Activated CD8-positive, alpha-beta memory T cell treated with anti-CD3 and anti-CD28 coated beads, Interleukin-2, amount 50 U/mL, for 1 hour (primary cell): ENCODE data around the gene TSPAN14.
"Not testable (repeated sequence)": the region's sequence is repeated elsewhere in the genome, so short reads cannot be mapped to it uniquely, and the experiment has no call there.

Experiments used
- DNase-seq: peaks from one replicate; pipeline ENCODE4 v3.0.0-alpha.2; 2020; ENCODE audit errors: extremely low read depth

Gene TSPAN14

GRCh38 chr10:80453842-80454512, at the start of gene TSPAN14:
TSS of gene TSPAN14 (plus strand) at chr10:80454310. CDS start at chr10:80489234, 34,924 bp downstream.
- no peak for DNase-seq

GRCh38 chr10:80405035-80405434, 49.1 kb upstream of the TSPAN14 start:
- no peak for DNase-seq

DNA sequence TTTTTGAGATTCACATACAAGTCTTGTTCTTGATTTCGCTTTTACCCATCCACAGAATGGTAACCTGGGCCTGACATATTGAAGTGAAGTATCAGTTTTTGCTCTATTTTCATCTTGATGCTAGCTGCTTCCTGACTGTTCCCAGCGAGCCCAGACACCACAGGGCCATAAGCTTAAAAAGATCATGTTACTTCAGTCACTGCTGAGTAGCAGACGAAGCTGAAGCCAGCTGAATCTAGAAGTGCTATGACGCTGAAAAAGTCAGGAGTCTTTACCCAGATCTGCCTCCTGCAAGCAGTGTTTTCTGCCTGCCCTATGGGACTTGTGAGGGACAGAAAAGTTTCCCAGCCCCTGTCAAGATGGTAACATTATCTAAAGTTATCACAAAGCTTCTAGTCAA, 48.5 kb upstream of the TSPAN14 start:
- no peak for DNase-seq

GRCh38 chr10:80406204-80406603, 47.9 kb upstream of the TSPAN14 start:
- no peak for DNase-seq

- DNase-seq: no peak
These were observed 46.3 kb upstream of the TSPAN14 start for GRCh38 chr10:80407812-80408241.

GRCh38 chr10:80408242-80409101, 45.6 kb upstream of the TSPAN14 start, which contains the start of gene PRXL2A:
TSS of gene PRXL2A (plus strand) at chr10:80408551. CDS start at chr10:80420468, 11,917 bp downstream.
- peak; percentile 37 for DNase-seq

GRCh38 chr10:80409121-80409520, 45.0 kb upstream of the TSPAN14 start:
- no peak for DNase-seq

DNA sequence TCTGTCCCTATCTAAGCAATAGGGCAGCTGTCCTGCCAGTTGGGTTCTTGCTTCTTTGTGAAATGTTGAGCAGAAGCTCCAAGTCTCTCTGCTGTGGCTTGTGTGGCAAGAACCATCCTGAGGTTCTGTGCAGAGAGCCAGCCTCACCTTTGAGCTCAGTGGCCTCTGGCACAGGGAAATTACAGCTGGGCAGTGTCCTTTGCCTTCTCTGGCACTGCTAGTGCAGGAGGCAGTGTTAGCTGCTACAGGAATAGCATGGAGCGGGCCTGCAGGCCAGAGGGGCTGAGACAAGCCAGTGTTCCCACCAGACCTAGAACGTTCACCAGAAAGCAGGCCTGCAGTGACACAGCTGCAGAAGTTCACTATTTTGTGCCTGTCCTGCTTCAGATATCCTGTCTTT, 44.0 kb upstream of the TSPAN14 start:
- DNase-seq: no peak

DNA sequence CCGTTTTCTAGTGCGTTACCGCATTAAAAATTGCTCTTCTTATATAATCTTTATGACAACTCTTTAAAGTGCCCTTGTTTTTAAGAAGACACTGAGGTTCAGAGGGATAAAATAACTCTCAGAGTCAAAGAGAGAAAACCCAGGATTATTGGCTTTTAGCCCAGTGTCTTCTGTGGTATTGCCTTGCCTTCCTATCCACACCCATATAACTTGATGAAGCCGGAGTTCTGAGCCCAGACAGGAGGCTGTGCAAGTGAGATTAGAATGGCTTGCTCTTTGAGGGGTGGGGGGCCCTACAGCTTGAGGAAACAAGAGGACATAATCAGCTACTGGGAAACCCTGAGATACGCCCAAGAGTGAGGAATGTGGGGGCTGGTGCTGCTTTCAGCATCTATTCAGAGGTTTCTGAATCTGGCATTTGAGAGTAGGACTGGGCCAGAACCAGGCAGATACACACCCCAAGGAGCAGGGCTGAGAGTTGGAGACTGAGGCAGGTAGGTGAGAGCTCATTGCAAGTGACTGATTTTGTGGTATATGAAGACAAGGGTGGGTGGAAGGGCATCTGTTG, 43.4 kb upstream of the TSPAN14 start:
- DNase-seq: no peak

- no peak for DNase-seq
These were observed 42.8 kb upstream of the TSPAN14 start for GRCh38 chr10:80411267-80411668.

GRCh38 chr10:80411681-80412220, 42.4 kb upstream of the TSPAN14 start:
- no peak for DNase-seq

GRCh38 chr10:80412486-80412885, 41.6 kb upstream of the TSPAN14 start:
- no peak for DNase-seq

DNA sequence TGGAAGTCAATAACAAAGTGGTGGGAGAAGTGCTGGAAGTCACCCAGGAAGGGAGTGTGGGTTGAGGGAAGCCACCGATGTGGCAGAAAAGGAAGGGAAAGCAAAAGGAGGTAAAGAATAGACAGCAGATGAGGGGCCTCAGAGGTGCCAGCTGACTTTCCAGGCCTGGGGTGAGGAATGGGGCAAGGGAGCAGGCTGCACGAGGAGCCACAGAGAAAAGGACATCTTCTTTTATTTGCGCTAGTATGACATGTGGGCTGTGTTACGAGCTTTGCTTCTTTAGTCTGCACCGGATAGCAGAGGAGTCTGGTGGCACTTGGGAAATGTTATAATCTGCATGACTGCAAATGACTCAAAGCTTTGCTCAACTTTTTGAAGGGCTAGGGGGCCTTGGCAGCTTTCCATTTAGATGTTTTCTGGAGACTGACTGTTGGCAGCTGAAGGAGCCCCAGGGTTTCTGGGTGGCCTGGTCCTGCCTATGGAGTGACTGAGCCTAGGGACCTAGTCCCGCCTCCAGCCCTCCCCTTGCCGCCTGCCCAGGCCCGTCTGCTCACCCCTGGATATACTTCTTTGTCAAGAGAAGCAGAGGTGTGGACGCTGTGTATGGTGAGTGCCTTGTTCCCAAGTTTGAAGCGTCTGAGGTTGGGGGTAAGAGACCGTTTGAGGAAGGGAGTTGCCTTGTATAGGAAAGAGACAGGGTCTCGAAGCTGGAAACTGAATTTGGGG, 40.7 kb upstream of the TSPAN14 start:
- no peak for DNase-seq

GRCh38 chr10:80414142-80414895, 39.8 kb upstream of the TSPAN14 start:
- DNase-seq: no peak

GRCh38 chr10:80415734-80416478, 38.2 kb upstream of the TSPAN14 start:
- no peak for DNase-seq

DNA sequence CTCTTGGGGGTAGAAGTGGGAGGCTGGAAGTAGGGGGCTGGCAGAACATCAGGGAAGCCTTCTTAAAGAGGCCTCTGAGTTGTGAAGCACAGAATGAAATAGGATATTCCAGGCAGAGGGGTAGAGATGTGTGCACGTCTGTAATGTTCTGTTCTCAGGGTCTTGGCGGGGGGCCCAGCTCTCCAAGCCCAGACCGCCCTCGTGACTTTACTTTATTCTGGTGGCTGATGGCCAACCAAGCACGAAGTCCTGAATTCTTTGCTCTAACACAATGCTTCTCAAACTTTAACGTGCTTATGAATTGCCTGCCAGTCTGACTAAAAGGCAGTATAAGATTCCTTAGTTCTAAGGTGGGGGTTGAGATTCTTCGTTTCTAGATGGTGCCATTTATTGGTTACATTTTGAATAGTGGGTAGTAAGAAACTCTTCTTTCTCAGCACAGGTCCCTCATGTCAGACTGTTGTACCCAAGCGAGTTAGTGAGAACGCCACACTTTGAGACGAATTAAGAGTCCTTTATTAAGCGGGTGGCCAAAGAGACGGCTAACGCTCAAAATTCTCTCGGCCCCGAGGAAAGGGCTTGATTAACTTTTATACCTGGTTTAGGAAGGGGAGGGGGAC, 37.5 kb upstream of the TSPAN14 start:
- DNase-seq: no peak

GRCh38 chr10:80417256-80417655, 36.9 kb upstream of the TSPAN14 start:
- not testable (repeated sequence) for DNase-seq

- no peak for DNase-seq
These were observed 32.9 kb upstream of the TSPAN14 start for GRCh38 chr10:80421050-80421706.
